ENCODE results near the gene SLC6A9. TPM values are rescaled to one million over a fixed set of nuclear protein-coding genes. Genes with fewer than 3 reads are reported as not detected.

The SLC6A9 gene
- total and polyA plus RNA-seq, 2 donors (not counting 1 experiment from before 2014, with no cell fraction given) = 0.28 to 5.5 TPM

DNA sequence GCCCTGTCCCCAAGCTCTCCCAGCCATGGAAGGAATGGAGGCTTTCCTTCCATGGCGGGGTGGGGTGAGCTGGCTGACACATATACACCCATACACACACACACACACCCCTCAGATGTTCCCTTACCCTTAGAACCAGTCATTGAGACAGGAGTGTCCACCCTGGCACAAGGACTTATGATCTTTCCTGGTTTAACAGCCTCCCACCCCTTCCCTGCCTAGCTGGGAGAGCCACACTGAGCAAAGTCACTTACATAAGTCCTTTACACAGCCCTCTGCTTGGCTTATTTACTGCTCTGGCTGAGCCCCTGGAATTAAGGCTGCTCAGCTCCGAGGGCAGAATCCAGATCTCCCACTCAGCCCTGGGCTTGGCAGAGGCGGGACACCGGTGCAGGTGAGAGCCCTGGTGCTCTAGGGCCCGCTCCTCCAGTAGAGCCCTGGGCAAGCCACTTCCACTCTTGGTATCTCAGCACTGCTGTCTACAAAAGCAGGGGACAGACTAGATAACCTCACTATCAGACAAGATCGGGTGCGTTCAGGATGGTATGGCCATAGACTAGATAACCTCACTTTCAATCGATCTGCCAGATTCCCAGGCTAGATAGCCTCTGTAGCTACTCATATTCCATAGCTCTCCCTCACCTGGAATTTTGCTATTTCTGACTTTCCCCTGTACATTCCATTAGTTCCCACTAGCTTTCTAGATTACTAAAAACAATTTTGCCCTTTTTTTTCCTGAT, 16.7 kb downstream of the SLC6A9 start:
- Mint-ChIP-seq H3K27me3 (peaks cover 9% of the 10 kb centered on the region), H3K4me1 (no peaks in the 10 kb centered on the region), H3K4me3 (no peak overlapping the region), H3K9me3 (ENCODE audit: insufficient read depth) (no peaks in the 10 kb centered on the region), H3K27ac (no peak overlapping the region)
- intact Hi-C loops (cut with micrococcal nuclease) = no loop called here
- no peaks in the 10 kb centered on the region for H3K36me3 ChIP-seq (replicated peaks in 1 of 2; ENCODE audit: control extremely low read depth in 1 of 2, control insufficient read depth in 1 of 2, extremely low read depth in 1 of 2, insufficient read depth in 2 of 2, low read length in 1 of 2)
- TF ChIP-seq, protein P1, sequence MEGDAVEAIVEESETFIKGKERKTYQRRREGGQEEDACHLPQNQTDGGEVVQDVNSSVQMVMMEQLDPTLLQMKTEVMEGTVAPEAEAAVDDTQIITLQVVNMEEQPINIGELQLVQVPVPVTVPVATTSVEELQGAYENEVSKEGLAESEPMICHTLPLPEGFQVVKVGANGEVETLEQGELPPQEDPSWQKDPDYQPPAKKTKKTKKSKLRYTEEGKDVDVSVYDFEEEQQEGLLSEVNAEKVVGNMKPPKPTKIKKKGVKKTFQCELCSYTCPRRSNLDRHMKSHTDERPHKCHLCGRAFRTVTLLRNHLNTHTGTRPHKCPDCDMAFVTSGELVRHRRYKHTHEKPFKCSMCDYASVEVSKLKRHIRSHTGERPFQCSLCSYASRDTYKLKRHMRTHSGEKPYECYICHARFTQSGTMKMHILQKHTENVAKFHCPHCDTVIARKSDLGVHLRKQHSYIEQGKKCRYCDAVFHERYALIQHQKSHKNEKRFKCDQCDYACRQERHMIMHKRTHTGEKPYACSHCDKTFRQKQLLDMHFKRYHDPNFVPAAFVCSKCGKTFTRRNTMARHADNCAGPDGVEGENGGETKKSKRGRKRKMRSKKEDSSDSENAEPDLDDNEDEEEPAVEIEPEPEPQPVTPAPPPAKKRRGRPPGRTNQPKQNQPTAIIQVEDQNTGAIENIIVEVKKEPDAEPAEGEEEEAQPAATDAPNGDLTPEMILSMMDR (IDR thresholded peaks at IDR 0.05) = no peak
- TF ChIP-seq EZH2 (IDR thresholded peaks at IDR 0.05; ENCODE audit: borderline replicate concordance, insufficient read depth, low read depth, low read length, poor library complexity, severe bottlenecking) = no peak
- DNase-seq = no peak
- no peaks in the 10 kb centered on the region for H3K9me3 ChIP-seq (ENCODE audit: control extremely low read depth in 1 of 3, control insufficient read depth in 2 of 3, insufficient read depth in 1 of 3, low read length in 2 of 3)
- no peak overlapping the region for H2AFZ ChIP-seq (ENCODE audit: insufficient read depth, low read depth, low read length, poor library complexity, severe bottlenecking)
- no peak overlapping the region for H3K27ac ChIP-seq (ENCODE audit: low read length in 2 of 2)
- no peaks in the 10 kb centered on the region for H3K27me3 ChIP-seq (replicated peaks in 1 of 4; ENCODE audit: control extremely low read depth in 1 of 4, control insufficient read depth in 3 of 4, insufficient read depth in 4 of 4, low read length in 3 of 4)
- H3K4me2 ChIP-seq (replicated peaks; ENCODE audit: low read depth, low read length, poor library complexity, severe bottlenecking) = no peak overlapping the region
- no peaks in the 10 kb centered on the region for H3K4me1 ChIP-seq (ENCODE audit: control insufficient read depth in 2 of 2, insufficient read depth in 2 of 2, low read length in 2 of 2)
- no peak overlapping the region for H3K9ac ChIP-seq (ENCODE audit: low read length)
- H3K4me3 ChIP-seq (ENCODE audit: control extremely low read depth in 1 of 5, extremely low read depth in 1 of 5, insufficient read depth in 1 of 5, low read depth in 2 of 5, low read length in 4 of 5) = no peak overlapping the region
- no peaks in the 10 kb centered on the region for H4K20me1 ChIP-seq (ENCODE audit: control insufficient read depth, insufficient read depth, low read length, poor library complexity, severe bottlenecking)
- no peak for ATAC-seq (ENCODE audit: low read depth)
- H3K79me2 ChIP-seq (ENCODE audit: control insufficient read depth, insufficient read depth, low read length) = no peaks in the 10 kb centered on the region
- ChIA-PET CTCF (interaction anchor here (0.6 to 3.6 kb wide), 4 partner anchors 9 to 22 kb away, joined by 4 to 21 read pairs (median 14); partner anchors contain the start of gene SLC6A9), POLR2A (interaction anchor here (0.6 kb wide), 1 partner anchor 26 kb away, joined by 3 read pairs; no protein-coding TSS in a partner anchor)
- 88% methylated on average over 8 of the region's 8 CpGs for WGBS (ENCODE audit: insufficient coverage)

DNA sequence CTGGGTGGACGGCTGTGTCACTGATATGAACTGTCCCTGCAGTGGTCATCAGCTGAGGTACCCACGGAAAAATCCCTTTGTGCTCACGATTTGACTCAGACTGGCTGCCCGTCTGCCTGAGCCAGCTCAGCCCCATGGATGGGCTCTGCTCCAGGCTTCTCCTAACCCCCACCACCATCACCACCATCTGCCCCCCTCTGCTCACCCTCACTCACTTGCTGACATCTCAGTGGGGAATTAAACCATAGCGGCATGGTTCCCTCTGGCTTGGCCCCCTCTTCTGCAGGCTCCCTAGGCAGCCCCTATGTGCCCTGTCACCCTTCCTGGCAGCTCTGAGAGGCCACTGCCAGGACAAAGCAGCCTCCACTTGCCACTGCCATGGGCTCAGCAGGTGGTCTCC, 17.3 kb downstream of the SLC6A9 start:
- intact Hi-C loops (cut with micrococcal nuclease) = no loop called here
- H3K27me3 ChIP-seq (replicated peaks in 1 of 4; ENCODE audit: control extremely low read depth in 1 of 4, control insufficient read depth in 3 of 4, insufficient read depth in 4 of 4, low read length in 3 of 4) = no peaks in the 10 kb centered on the region
- no peak overlapping the region for H3K4me2 ChIP-seq (replicated peaks; ENCODE audit: low read depth, low read length, poor library complexity, severe bottlenecking)
- no peaks in the 10 kb centered on the region for H3K4me1 ChIP-seq (ENCODE audit: control insufficient read depth in 2 of 2, insufficient read depth in 2 of 2, low read length in 2 of 2)
- no peaks in the 10 kb centered on the region for H3K79me2 ChIP-seq (ENCODE audit: control insufficient read depth, insufficient read depth, low read length)
- no peak for ATAC-seq (ENCODE audit: low read depth)
- H3K9me3 ChIP-seq (ENCODE audit: control extremely low read depth in 1 of 3, control insufficient read depth in 2 of 3, insufficient read depth in 1 of 3, low read length in 2 of 3) = no peaks in the 10 kb centered on the region
- H3K36me3 ChIP-seq (replicated peaks in 1 of 2; ENCODE audit: control extremely low read depth in 1 of 2, control insufficient read depth in 1 of 2, extremely low read depth in 1 of 2, insufficient read depth in 2 of 2, low read length in 1 of 2) = no peaks in the 10 kb centered on the region
- POLR2A ChIA-PET = interaction anchor here (0.6 kb wide), 1 partner anchor 25 kb away, joined by 3 read pairs; no protein-coding TSS in a partner anchor
- DNase-seq = no peak
- no peak overlapping the region for H3K9ac ChIP-seq (ENCODE audit: low read length)
- no peaks in the 10 kb centered on the region for H4K20me1 ChIP-seq (ENCODE audit: control insufficient read depth, insufficient read depth, low read length, poor library complexity, severe bottlenecking)
- no peak overlapping the region for H3K4me3 ChIP-seq (ENCODE audit: control extremely low read depth in 1 of 5, extremely low read depth in 1 of 5, insufficient read depth in 1 of 5, low read depth in 2 of 5, low read length in 4 of 5)
- H3K27ac Mint-ChIP-seq = no peak overlapping the region
- CTCF ChIA-PET = interaction anchor here (0.6 to 3.6 kb wide), 4 partner anchors 8 to 22 kb away, joined by 4 to 21 read pairs (median 14); partner anchors contain the start of gene SLC6A9
- TF ChIP-seq, protein P1 (IDR thresholded peaks at IDR 0.05) = no peak
- TF ChIP-seq EZH2 (IDR thresholded peaks at IDR 0.05; ENCODE audit: borderline replicate concordance, insufficient read depth, low read depth, low read length, poor library complexity, severe bottlenecking) = no peak
- 82% methylated on average over 5 of the region's 5 CpGs for WGBS (ENCODE audit: insufficient coverage)
- no peaks in the 10 kb centered on the region for H3K4me1 Mint-ChIP-seq
- no peak overlapping the region for H3K4me3 Mint-ChIP-seq
- H2AFZ ChIP-seq (ENCODE audit: insufficient read depth, low read depth, low read length, poor library complexity, severe bottlenecking) = no peak overlapping the region
- H3K27ac ChIP-seq (ENCODE audit: low read length in 2 of 2) = no peak overlapping the region
- H3K27me3 Mint-ChIP-seq = peaks cover 9% of the 10 kb centered on the region
- H3K9me3 Mint-ChIP-seq (ENCODE audit: insufficient read depth) = no peaks in the 10 kb centered on the region

Measured in B cell (primary cell).